Fibroblast of lung (primary cell): ENCODE data around the gene UPP2. TPM values are rescaled to one million over a fixed set of nuclear protein-coding genes. Genes with fewer than 3 reads are reported as not detected.

ENCODE experiments used
- DNase-seq, 2 donors: peaks; one replicate each; pipeline versions ENCODE4 v3.0.0 to v3.0.0-alpha.2; 2010; ENCODE audit warnings: low read depth in 2 of 2
- H2AFZ ChIP-seq: 2 replicates; pipeline ENCODE4 v1.5.1; 2012; ENCODE audit warnings: low read length, control low read depth, inconsistent platforms
- H3K27ac ChIP-seq: 2 replicates; pipeline ENCODE4 v1.5.1; 2011; ENCODE audit warnings: low read length, control low read depth; ENCODE audit not compliant: insufficient read depth
- H3K27me3 ChIP-seq: 2 replicates; pipeline ENCODE4 v1.5.1; 2011; ENCODE audit warnings: mild to moderate bottlenecking, low read length; ENCODE audit not compliant: control insufficient read depth, insufficient read depth
- H3K36me3 ChIP-seq: 2 replicates; pipeline ENCODE4 v1.5.1; 2011; ENCODE audit warnings: low read length; ENCODE audit not compliant: control insufficient read depth, insufficient read depth
- H3K4me1 ChIP-seq: 2 replicates; pipeline ENCODE4 v1.5.1; 2011; ENCODE audit warnings: low read length; ENCODE audit not compliant: control insufficient read depth, insufficient read depth; ENCODE audit errors: extremely low read depth
- H3K4me2 ChIP-seq: 2 replicates; pipeline ENCODE4 v1.5.1; 2011; ENCODE audit warnings: low read length, control low read depth; ENCODE audit not compliant: insufficient read depth; ENCODE audit errors: extremely low read depth
- H3K4me3 ChIP-seq, 4 experiments: fragments of 200-600 bp in 1 of 4; sonication (generic) in 1 of 4; replicated peaks in 1 of 4; 2 replicates each; pipeline ENCODE4 v1.5.1; 2011 to 2016; ENCODE audit warnings: low read length in 4 of 4, low read depth in 3 of 4, mild to moderate bottlenecking in 3 of 4, control low read depth in 2 of 4, inconsistent platforms in 1 of 4, mixed read lengths in 1 of 4; ENCODE audit not compliant: insufficient read depth in 1 of 4; ENCODE audit errors: control extremely low read depth in 1 of 4
- H3K79me2 ChIP-seq: 2 replicates; pipeline ENCODE4 v1.5.1; 2012; ENCODE audit warnings: mild to moderate bottlenecking, low read length, inconsistent platforms; ENCODE audit not compliant: control insufficient read depth, insufficient read depth
- H3K9ac ChIP-seq: 2 replicates; pipeline ENCODE4 v1.5.1; 2011; ENCODE audit warnings: mild to moderate bottlenecking, low read length, control low read depth; ENCODE audit not compliant: insufficient read depth
- H3K9me3 ChIP-seq: 2 replicates; pipeline ENCODE4 v1.5.1; 2012; ENCODE audit warnings: low read depth, low read length; ENCODE audit not compliant: control insufficient read depth, insufficient read depth
- H4K20me1 ChIP-seq: 2 replicates; pipeline ENCODE4 v1.5.1; 2011; ENCODE audit warnings: low read length; ENCODE audit not compliant: control insufficient read depth, insufficient read depth; ENCODE audit errors: extremely low read depth
- EZH2 ChIP-seq: IDR thresholded peaks from 2 replicates; pipeline ENCODE4 v1.5.1; 2012; ENCODE audit warnings: low read length, control low read depth, mild to moderate bottlenecking; ENCODE audit errors: missing control alignments
- polyA plus RNA-seq, 2 donors: library from polyadenylated mRNA; depleted of rRNA in 1 of 2; stranded (reverse) in 1 of 2; unstranded in 1 of 2; fragments of >200 nt; gene quantifications; 2 replicates each; pipeline ENCODE4 v1.2.1, GENCODE V29; 2011 to 2012; ENCODE audit warnings: missing spikeins in 1 of 2
- total RNA-seq: library from RNA; depleted of rRNA; stranded (reverse); fragments of >200 nt; gene quantifications from 2 replicates; pipeline ENCODE4 v1.2.1, GENCODE V29; 2014
- TF ChIP-seq, protein P1 (sequence below), 2 donors: IDR thresholded peaks in 1 of 2; conservative IDR thresholded peaks in 1 of 2; 1 replicate in 1 of 2; 2 replicates in 1 of 2; pipeline ENCODE4 v1.5.1; 2011 to 2012; ENCODE audit warnings: low read length in 2 of 2, control low read depth in 1 of 2, inconsistent platforms in 1 of 2, low read depth in 1 of 2, mild to moderate bottlenecking in 1 of 2

UPP2 gene
- total and polyA plus RNA-seq, 2 donors (not counting 1 experiment from before 2014, with no cell fraction given): not detected

DNA sequence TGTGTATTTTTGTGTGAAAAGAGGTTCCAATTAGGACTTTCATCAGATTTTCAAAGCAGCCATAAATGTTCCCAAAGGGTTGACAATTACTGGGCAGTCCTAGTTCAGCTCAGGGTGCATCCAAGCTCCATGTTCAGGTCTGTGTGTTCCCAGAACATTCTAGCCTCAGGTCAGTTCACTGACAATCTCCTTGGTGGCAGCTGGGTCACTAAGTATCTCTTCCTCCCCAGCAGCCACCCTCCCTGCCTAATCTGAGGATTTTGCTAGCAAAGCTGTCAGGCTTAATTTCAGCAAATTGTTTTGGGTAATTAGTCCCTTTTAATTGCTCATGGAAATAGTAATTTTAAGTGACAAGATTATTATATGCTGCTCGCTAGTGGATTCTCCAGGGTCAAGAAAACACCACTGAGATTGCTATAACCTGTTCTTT lies 29.8 kb downstream of the UPP2 start:
- no peak for DNase-seq
- Histone ChIP-seq H3K9me3 (no peaks in the 10 kb centered on the region), H2AFZ (no peak overlapping the region), H3K36me3 (no peaks in the 10 kb centered on the region), H3K27ac (no peak overlapping the region), H4K20me1 (no peaks in the 10 kb centered on the region), H3K27me3 (peaks cover 2% of the 10 kb centered on the region), H3K4me3 (no peak overlapping the region), H3K4me2 (no peak overlapping the region), H3K4me1 (no peaks in the 10 kb centered on the region), H3K79me2 (no peaks in the 10 kb centered on the region), H3K9ac (no peak overlapping the region)
- no peak for TF ChIP-seq EZH2
- TF ChIP-seq, protein P1, sequence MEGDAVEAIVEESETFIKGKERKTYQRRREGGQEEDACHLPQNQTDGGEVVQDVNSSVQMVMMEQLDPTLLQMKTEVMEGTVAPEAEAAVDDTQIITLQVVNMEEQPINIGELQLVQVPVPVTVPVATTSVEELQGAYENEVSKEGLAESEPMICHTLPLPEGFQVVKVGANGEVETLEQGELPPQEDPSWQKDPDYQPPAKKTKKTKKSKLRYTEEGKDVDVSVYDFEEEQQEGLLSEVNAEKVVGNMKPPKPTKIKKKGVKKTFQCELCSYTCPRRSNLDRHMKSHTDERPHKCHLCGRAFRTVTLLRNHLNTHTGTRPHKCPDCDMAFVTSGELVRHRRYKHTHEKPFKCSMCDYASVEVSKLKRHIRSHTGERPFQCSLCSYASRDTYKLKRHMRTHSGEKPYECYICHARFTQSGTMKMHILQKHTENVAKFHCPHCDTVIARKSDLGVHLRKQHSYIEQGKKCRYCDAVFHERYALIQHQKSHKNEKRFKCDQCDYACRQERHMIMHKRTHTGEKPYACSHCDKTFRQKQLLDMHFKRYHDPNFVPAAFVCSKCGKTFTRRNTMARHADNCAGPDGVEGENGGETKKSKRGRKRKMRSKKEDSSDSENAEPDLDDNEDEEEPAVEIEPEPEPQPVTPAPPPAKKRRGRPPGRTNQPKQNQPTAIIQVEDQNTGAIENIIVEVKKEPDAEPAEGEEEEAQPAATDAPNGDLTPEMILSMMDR (conservative IDR thresholded peaks at IDR 0.05 in 1 of 2, IDR thresholded peaks at IDR 0.05 in 1 of 2; ENCODE audit: low read depth in 1 of 2, low read length in 2 of 2): no peak

DNA sequence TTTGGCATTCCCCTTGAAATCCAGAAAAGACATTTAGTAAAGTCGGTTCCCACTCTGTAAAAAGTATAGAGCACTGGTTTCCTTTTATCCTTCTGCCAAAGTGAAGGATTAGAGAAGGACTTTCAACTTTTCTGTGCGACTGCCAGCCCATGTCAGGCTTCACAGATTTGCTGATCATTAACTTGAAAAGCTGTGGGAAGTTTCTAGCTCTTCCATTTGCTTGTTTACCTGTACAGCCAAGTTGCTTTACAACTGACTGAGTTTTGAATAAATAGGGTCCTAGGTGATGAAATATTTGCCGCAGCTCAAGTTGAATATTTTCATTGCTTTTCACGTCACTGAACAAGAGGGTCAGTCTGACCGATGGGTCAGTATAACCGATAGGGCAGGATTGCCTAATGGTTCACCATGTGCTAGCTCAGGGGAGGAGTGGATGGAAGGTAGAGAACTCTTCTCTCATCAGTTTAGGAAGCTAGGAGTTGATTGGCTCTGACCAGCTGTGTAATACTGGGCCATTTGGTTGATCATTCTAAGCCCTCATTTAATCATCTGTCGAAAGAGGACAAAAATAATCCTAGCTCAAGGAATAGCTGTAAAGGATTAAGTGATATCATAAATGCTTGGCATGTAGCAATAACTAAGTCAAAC lies 30.4 kb downstream of the UPP2 start:
- Histone ChIP-seq H3K36me3 (no peaks in the 10 kb centered on the region), H3K79me2 (no peaks in the 10 kb centered on the region), H3K27ac (no peak overlapping the region), H3K27me3 (peaks cover 2% of the 10 kb centered on the region), H4K20me1 (no peaks in the 10 kb centered on the region), H3K4me2 (no peak overlapping the region), H3K4me3 (no peak overlapping the region), H3K9ac (no peak overlapping the region), H3K9me3 (no peaks in the 10 kb centered on the region), H3K4me1 (no peaks in the 10 kb centered on the region), H2AFZ (no peak overlapping the region)
- DNase-seq: no peak
- TF ChIP-seq, protein P1 (conservative IDR thresholded peaks at IDR 0.05 in 1 of 2, IDR thresholded peaks at IDR 0.05 in 1 of 2; ENCODE audit: low read depth in 1 of 2, low read length in 2 of 2): no peak
- no peak for TF ChIP-seq EZH2

DNA sequence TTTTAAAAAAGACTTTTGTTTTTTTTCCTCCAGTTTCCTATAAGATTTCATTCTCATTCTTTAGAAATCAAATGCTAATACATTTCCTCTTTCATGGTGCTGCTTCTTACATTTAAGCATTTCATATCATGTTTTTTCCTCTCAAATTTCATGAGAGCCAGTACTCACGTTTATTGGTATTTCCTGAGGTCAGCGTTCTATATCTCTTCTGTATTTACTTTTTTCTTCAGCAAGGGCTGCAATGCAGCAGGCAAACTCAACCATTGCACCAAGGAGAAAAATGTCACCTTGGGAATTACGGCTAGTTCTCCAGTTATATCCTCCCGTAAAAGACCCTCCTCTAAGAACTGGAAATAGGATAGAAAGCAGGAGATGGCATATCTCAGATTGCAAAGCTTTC lies 32.4 kb downstream of the UPP2 start:
- Histone ChIP-seq H3K9ac (no peak overlapping the region), H3K79me2 (no peaks in the 10 kb centered on the region), H3K4me2 (no peak overlapping the region), H3K4me3 (no peak overlapping the region), H3K27me3 (peaks cover 4% of the 10 kb centered on the region), H3K27ac (no peak overlapping the region), H3K9me3 (no peaks in the 10 kb centered on the region), H4K20me1 (no peaks in the 10 kb centered on the region), H3K36me3 (no peaks in the 10 kb centered on the region), H2AFZ (no peak overlapping the region), H3K4me1 (no peaks in the 10 kb centered on the region)
- no peak for DNase-seq
- TF ChIP-seq EZH2: no peak
- TF ChIP-seq, protein P1 (conservative IDR thresholded peaks at IDR 0.05 in 1 of 2, IDR thresholded peaks at IDR 0.05 in 1 of 2; ENCODE audit: low read depth in 1 of 2, low read length in 2 of 2): no peak
